ENCODE data around the gene HFM1.

DNA sequence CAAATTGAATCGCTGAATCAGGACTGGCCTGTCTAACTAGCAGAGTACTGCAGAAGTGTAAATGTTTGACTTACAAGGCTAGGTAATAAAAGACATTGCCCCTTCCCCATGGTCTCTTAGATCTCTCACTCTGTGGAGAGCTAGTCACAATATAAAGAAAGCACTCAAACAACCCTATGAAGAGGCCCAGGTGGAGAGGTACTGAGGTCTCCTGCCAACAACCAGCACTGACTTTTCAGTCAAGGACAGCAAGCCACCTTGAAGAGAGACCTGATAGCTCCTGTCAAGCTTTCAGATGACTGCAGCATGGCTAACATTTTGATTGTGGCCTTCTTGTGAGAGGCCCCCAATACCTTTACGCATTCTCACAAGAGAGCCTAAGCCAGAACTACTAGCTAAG, 18.5 kb downstream of the HFM1 start:
- TF ChIP-seq POLR2A (IDR thresholded peaks at IDR 0.05) (no peak), EP300 (IDR thresholded peaks at IDR 0.05) (no peak)
- TF ChIP-seq, protein P1, sequence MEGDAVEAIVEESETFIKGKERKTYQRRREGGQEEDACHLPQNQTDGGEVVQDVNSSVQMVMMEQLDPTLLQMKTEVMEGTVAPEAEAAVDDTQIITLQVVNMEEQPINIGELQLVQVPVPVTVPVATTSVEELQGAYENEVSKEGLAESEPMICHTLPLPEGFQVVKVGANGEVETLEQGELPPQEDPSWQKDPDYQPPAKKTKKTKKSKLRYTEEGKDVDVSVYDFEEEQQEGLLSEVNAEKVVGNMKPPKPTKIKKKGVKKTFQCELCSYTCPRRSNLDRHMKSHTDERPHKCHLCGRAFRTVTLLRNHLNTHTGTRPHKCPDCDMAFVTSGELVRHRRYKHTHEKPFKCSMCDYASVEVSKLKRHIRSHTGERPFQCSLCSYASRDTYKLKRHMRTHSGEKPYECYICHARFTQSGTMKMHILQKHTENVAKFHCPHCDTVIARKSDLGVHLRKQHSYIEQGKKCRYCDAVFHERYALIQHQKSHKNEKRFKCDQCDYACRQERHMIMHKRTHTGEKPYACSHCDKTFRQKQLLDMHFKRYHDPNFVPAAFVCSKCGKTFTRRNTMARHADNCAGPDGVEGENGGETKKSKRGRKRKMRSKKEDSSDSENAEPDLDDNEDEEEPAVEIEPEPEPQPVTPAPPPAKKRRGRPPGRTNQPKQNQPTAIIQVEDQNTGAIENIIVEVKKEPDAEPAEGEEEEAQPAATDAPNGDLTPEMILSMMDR (IDR thresholded peaks at IDR 0.05), result no peak
